ENCODE results near the gene ZCCHC7.

DNA sequence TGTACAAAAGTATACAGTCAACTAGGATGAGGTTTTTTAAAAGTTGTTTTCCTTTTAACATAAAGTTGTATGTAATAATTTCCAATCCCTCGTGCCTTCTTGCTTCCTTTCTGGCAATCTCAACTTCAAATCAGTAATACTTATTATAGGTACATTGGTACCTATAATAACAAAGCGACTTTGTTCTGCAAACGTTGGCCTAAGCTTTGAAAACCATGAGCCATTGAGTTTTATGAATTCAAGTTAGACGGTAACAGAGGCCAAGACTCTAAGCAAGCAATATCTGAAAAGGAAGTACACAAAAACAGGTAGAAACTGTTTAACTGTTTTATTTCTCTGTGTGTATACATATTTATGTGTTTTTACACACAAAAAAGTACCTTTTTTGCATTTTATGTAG is 166.9 kb downstream of the ZCCHC7 start:
- TF ChIP-seq POLR2A (IDR thresholded peaks at IDR 0.05): no peak
- TF ChIP-seq, protein P1, sequence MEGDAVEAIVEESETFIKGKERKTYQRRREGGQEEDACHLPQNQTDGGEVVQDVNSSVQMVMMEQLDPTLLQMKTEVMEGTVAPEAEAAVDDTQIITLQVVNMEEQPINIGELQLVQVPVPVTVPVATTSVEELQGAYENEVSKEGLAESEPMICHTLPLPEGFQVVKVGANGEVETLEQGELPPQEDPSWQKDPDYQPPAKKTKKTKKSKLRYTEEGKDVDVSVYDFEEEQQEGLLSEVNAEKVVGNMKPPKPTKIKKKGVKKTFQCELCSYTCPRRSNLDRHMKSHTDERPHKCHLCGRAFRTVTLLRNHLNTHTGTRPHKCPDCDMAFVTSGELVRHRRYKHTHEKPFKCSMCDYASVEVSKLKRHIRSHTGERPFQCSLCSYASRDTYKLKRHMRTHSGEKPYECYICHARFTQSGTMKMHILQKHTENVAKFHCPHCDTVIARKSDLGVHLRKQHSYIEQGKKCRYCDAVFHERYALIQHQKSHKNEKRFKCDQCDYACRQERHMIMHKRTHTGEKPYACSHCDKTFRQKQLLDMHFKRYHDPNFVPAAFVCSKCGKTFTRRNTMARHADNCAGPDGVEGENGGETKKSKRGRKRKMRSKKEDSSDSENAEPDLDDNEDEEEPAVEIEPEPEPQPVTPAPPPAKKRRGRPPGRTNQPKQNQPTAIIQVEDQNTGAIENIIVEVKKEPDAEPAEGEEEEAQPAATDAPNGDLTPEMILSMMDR (IDR thresholded peaks at IDR 0.05): no peak
- no peak for TF ChIP-seq EP300 (IDR thresholded peaks at IDR 0.05)
